ENCODE results near the gene TMEM254. TPM values are rescaled to one million over a fixed set of nuclear protein-coding genes. Genes with fewer than 3 reads are reported as not detected.

The TMEM254 gene
- total RNA-seq, 2 experiments from 2014 or later, result 11.7 to 12.3 TPM

DNA sequence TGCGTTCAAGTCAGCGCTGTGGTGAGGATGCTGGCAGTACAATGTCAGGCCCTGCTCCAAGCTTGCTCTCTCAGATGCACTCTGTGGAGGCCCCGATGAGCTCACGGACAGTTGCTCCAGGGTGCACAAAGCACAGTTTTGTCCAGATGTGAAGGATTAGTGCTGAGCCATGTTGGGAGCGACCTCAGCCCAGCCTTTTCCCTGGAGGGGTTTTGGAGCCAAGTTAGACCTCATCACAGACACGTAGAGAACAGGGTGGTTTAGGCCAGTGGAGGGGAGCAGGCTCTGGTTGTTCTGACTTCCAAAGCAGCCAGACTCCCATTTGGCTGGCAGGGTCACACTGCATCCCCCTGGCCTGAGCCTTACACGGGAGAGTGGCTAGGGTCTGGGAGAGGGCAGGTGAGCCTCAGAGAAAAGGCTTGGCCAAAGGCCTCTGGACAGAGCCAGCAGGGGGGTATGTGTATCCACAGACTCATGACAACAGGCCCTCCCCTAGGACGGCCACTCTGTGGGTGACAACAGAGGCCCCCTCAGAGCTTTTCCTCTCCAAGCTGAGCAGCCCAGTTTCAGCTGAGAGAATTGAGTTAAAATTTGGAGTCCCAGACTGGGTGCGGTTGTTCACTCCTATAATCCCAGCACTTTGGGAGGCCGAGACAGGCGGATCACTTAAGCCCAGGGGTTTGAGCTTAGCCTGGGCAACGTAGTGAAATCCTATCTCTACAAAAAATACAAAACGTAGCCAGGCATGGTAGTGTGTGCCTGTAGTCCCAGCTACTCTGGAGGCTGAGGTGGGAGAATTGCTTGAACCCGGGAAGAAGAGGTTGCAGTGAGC is 58.8 kb downstream of the TMEM254 start:
- POLR2A ChIA-PET, result no interaction called here
- peaks cover 12% of the 10 kb centered on the region for H3K27me3 Mint-ChIP-seq
- no peaks in the 10 kb centered on the region for H3K9me3 Mint-ChIP-seq
- no peak overlapping the region for H3K4me3 Mint-ChIP-seq
- peaks cover 2% of the 10 kb centered on the region for H3K4me1 Mint-ChIP-seq (ENCODE audit: low read depth)
- intact Hi-C loops (cut with micrococcal nuclease), result loop anchor here (10.0 kb wide), 1 partner anchor 82 kb away; no protein-coding TSS in a partner anchor
- TF ChIP-seq, protein P1, sequence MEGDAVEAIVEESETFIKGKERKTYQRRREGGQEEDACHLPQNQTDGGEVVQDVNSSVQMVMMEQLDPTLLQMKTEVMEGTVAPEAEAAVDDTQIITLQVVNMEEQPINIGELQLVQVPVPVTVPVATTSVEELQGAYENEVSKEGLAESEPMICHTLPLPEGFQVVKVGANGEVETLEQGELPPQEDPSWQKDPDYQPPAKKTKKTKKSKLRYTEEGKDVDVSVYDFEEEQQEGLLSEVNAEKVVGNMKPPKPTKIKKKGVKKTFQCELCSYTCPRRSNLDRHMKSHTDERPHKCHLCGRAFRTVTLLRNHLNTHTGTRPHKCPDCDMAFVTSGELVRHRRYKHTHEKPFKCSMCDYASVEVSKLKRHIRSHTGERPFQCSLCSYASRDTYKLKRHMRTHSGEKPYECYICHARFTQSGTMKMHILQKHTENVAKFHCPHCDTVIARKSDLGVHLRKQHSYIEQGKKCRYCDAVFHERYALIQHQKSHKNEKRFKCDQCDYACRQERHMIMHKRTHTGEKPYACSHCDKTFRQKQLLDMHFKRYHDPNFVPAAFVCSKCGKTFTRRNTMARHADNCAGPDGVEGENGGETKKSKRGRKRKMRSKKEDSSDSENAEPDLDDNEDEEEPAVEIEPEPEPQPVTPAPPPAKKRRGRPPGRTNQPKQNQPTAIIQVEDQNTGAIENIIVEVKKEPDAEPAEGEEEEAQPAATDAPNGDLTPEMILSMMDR (IDR thresholded peaks at IDR 0.05), result no peak
- CTCF ChIA-PET, result interaction anchor here (1.7 kb wide), 1 partner anchor 85 kb away, joined by 8 read pairs; no protein-coding TSS in a partner anchor
- no peaks in the 10 kb centered on the region for H3K36me3 Mint-ChIP-seq (ENCODE audit: low read depth)
- DNase-seq (no peak), ATAC-seq (no peak)
- no peak overlapping the region for H3K27ac Mint-ChIP-seq

DNA sequence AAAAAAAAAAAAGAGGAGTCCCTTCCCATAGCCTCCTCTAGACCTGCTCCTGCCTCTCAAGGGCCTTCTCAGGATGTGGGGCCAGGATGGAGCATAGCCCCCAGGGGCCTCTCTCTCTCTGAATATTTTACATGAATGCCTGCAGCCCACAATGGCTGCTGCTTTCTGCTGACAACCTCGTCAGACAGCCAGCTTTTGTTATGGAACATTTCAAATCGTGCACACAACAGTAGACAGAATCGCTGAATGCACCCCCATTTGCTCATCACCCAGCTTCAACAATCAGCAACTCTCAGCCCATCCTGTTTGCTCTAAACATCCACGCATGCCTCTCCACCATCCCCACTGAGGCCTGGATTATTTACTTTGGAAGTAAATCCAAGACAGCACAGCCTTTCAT is 59.5 kb downstream of the TMEM254 start:
- Mint-ChIP-seq H3K36me3 (ENCODE audit: low read depth) (no peaks in the 10 kb centered on the region), H3K27me3 (peaks cover 9% of the 10 kb centered on the region), H3K4me1 (ENCODE audit: low read depth) (no peaks in the 10 kb centered on the region), H3K4me3 (no peak overlapping the region), H3K9me3 (no peaks in the 10 kb centered on the region), H3K27ac (no peak overlapping the region)
- ChIA-PET POLR2A (no interaction called here), CTCF (interaction anchor here (1.7 kb wide), 1 partner anchor 85 kb away, joined by 8 read pairs; no protein-coding TSS in a partner anchor)
- DNase-seq (no peak), ATAC-seq (no peak)
- TF ChIP-seq, protein P1 (IDR thresholded peaks at IDR 0.05), result no peak
- intact Hi-C loops (cut with micrococcal nuclease), result loop anchor here (10.0 kb wide), 1 partner anchor 83 kb away; no protein-coding TSS in a partner anchor

DNA sequence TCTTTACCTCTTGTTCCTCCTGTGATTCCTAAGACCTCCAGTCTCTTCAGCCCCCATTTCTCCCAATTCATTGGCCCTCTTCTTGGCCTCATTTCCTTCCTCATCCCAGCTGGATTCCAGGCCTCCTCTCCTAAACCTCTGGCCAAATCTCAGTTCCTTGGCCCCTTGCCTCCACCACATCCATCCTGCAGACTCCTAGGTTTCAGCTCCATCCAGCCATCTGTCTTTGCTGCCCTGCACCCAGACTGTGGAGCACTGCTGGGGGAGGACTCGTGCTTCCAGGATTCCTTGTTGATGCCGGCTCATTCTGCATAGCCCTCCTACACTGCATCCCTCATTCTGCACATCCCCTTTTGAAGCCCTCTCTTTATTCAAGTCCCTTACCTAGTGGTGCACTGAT is 60.8 kb downstream of the TMEM254 start:
- Mint-ChIP-seq H3K27ac (no peak overlapping the region), H3K4me3 (no peak overlapping the region), H3K36me3 (ENCODE audit: low read depth) (no peaks in the 10 kb centered on the region), H3K27me3 (peaks cover 3% of the 10 kb centered on the region), H3K4me1 (ENCODE audit: low read depth) (peaks cover 6% of the 10 kb centered on the region), H3K9me3 (no peaks in the 10 kb centered on the region)
- POLR2A ChIA-PET, result no interaction called here
- TF ChIP-seq, protein P1 (IDR thresholded peaks at IDR 0.05), result no peak
- CTCF ChIA-PET, result interaction anchor here (0.7 kb wide), 1 partner anchor 121 kb away, joined by 3 read pairs; no protein-coding TSS in a partner anchor
- intact Hi-C loops (cut with micrococcal nuclease), result loop anchor here (10.0 kb wide), 1 partner anchor 84 kb away; no protein-coding TSS in a partner anchor
- DNase-seq, result no peak
- ATAC-seq, result no peak

DNA sequence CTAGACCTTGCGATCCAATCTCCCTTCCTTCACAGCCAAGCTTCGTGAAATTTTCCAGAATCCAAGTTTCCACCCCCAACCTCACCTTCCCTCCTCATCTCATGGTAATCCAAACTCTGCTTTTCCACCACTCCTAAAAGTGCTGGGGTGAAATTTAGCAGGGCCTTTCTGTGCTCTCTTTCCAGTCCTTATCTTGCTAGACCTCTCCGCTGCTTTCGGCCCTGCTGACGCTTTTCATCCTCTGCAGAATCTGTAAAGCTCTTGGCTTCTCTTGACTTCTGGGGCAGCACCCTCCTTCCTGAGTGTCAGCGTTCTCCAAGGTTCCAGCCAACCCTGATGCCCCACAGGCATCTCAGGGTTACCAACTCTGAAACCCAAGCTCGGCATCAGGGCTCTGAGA is 61.8 kb downstream of the TMEM254 start:
- DNase-seq (no peak), ATAC-seq (no peak)
- H3K9me3 Mint-ChIP-seq, result no peaks in the 10 kb centered on the region
- peaks cover 3% of the 10 kb centered on the region for H3K27me3 Mint-ChIP-seq
- TF ChIP-seq, protein P1 (IDR thresholded peaks at IDR 0.05), result no peak
- no peak overlapping the region for H3K27ac Mint-ChIP-seq
- CTCF ChIA-PET, result interaction anchor here (2.0 to 2.4 kb wide), 2 partner anchors 82 to 121 kb away, joined by 7 to 13 read pairs; no protein-coding TSS in a partner anchor
- no peaks in the 10 kb centered on the region for H3K36me3 Mint-ChIP-seq (ENCODE audit: low read depth)
- peaks cover 14% of the 10 kb centered on the region for H3K4me1 Mint-ChIP-seq (ENCODE audit: low read depth)
- intact Hi-C loops (cut with micrococcal nuclease), result no loop called here
- H3K4me3 Mint-ChIP-seq, result no peak overlapping the region
- POLR2A ChIA-PET, result interaction anchor here (1.1 kb wide), 1 partner anchor 45 kb away, joined by 3 read pairs; no protein-coding TSS in a partner anchor

Data from activated CD8-positive, alpha-beta T cell treated with anti-CD3 and anti-CD28 coated beads for 36 hours (primary cell).